HG03432 (cell line): ENCODE measurements around the gene TOMM22.
"Not testable (repeated sequence)": the region's sequence is repeated elsewhere in the genome, so short reads cannot be mapped to it uniquely, and the experiment has no call there.

Experiments
- ATAC-seq: cut with Tn5 transposase; IDR thresholded peaks from one replicate; pipeline ENCODE4 v1.9.1; 2021; ENCODE audit warnings: mild to moderate bottlenecking, moderate library complexity; ENCODE audit not compliant: unreplicated experiment

Gene TOMM22

DNA sequence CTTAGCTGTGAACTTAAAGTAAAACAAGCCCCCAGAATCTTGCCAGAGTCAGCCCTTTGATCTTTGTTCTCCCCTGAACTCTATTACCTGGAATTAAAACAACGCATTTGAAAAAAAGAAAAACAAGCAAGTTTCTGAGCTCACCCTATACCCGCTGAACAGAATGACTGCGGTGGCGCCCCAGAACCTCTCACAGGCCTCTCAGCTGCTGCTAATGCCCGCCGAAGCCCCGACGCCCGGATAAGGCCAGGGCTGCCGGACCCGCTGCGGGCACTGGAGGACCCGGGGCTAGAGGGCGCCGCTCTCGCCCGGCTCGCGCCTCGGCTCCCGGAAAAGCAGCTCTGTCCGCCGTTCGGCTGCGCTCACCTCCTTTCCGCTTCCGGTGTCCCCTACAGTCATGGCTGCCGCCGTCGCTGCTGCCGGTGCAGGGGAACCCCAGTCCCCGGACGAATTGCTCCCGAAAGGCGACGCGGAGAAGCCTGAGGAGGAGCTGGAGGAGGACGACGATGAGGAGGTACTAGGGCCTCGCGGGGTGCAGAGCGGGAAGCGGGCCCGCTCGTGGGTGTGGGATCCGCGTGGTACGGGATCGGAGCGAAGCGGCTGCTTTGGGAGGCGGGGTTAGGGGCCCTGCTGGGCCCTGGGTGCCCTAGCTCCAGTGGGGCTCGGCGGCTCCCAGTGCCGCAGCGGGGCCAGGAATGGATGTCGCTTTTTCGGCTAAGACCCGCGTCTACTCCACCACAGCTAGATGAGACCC, at the start of gene TOMM22:
Gene TOMM22 (plus strand): TSS at position 376 of the 754 bp plus-strand sequence. CDS start 22 bp downstream, at position 398.
- ATAC-seq, result peak; percentile 95

DNA sequence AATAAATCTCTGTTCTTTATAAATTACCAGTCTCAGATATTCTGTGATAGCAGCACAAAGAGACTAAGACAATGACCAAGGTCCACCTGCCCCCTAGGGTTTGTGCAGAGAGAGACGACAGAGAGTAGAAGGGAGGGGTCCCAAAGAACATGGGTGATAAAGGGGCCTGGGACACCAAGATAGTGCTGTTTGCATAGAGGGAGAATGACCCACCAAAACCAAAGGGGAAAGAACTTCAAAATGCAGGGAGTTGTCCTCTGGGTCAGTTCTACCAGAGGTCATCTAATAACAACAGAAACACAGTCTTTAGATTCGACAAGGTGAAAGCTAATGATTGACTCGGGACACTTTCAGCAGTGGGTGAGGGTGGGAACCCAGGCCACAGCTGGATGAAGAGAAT, 49.2 kb upstream of the TOMM22 start:
- no peak for ATAC-seq

GRCh38 chr22:38638216-38638615, 43.5 kb upstream of the TOMM22 start:
- ATAC-seq, result no peak

- no peak for ATAC-seq
Observed at GRCh38 chr22:38638728-38639127, 43.0 kb upstream of the TOMM22 start.

- ATAC-seq, result no peak
Observed at GRCh38 chr22:38641476-38642040, 40.2 kb upstream of the TOMM22 start.

GRCh38 chr22:38644245-38644644, 37.5 kb upstream of the TOMM22 start:
- not testable (repeated sequence) for ATAC-seq

DNA sequence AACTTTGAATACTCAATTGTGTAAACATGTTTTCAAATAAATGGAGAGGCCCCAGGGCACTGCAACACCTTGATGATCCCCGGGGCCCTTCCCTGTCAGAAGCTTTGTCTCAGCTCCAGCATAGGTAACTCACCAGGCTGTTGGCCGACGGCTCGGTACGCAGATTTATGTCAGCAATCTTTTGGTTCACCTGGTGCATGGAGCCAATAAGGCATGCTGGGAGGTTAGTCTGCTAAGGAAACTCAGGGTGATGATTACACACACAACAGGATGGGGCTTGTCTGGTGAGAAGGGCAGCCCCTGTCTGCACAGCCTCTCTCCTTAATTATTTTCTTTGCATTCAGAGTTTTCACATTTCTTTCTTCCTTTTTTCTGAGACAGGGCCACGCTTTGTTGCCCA, 36.3 kb upstream of the TOMM22 start:
- ATAC-seq, result no peak

GRCh38 chr22:38649841-38650522, 31.8 kb upstream of the TOMM22 start:
- ATAC-seq, result no peak

DNA sequence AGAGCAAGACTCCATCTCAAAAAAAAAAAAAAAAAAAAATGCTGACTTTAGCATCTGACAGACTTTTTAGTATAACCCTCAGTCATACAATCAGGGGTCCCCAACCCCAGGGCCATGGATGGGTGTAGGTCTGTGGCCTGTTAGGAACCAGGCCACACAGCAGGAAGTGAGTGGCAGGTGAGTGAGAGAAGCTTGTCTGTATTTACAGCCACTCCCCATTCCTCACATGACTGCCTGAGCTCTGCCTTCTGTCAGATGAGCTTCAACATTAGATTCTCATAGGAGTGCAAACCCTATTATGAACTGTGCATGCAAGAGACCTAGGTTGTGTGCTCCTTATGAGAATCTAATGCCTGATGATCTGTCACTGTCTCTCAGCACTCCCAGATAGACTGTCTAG, 28.9 kb upstream of the TOMM22 start:
- no peak for ATAC-seq

DNA sequence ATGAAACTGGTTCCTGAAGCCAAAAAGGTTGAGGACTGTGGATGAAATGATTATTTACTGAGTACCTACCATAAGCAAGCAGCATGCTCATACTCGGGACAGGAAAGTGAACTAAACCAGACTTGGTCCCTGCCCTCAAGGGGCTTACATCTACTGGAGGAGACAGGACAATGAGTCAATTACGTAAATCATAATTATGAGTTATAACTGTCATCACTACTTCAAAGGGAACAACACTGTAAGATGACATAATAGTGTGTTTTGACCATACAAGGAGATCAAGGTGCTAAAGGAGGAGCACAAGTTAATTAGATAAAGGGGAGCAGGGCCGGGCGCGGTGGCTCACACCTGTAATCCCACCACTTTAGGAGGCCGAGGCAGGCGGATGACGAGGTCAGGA, 28.0 kb upstream of the TOMM22 start:
- no peak for ATAC-seq

DNA sequence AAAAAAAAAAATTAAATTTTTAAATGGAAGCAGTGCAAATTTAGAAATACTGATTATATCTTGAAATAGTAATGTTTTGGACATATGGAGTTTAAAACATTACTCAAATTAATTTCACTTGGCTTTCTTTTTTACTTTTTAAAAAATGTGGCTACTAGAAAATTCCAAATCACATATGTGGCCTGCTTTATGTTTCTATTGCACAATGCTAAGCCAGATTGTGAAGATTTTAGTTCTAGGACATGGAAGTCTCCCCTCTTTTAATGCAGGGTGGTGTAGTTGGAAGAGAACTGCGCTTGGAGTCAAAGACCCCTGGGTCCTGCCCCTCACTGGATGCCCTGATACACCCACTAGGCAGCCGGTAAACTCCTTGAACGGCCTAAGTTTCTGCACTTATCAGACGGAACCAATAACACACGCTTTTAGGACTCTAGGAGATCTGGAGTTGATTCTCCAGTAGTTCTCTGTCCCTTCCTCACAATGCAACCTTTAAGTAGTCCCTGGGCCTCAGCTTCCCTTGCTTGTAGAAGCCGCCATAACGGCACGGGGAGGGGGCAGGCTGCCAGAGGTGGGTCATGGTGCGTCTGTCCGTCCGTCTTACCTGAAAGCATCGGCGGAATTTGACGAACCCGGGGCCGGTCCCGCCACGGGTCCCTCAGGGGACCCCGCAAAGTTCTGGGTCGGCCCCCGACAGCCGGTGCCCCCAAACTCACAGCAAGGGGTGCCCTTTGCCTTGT, 26.1 kb upstream of the TOMM22 start:
- ATAC-seq, result no peak

DNA sequence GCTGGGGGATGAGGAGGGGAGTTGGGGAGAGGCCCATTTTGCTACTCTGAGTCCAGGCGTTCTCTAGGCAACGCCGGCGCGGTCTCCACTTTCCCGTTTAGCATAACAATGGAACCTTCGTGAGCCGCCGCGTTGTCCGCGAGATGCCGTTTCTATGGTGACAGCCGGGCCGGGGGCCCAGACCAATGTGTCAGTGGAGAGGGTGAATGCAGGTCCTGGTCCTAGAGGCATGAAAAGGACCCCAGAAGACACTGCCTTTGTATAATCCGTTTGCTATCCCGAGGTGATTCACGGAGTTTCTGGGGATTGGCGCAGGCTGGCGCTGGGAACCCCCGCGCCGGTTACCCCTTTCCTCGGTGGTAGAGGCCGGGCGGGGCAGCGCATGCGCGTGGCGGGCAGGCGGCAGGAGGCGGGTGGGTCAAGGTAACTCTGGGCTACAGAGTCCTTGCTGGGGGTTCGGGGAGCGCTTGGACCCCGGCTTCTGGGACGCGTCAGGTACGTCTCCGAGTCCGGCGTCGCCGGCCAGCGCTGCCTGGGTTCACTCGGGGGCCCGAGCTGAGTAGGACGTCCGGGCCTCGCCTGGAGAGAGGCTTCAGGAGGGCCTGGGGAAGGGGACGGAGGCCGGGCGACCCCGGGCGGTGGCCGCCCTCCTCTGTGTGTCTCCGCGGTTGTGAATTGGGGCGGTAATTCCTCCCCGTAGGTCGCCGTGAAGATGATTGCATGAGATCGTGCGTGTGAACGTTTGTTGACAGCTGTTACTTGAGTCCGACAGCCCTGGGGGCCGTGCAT, 25.3 kb upstream of the TOMM22 start, which contains the start of the genes CBY1 and FAM227A:
Gene CBY1 (plus strand): TSS at position 383 of the 789 bp plus-strand sequence. CDS start 11,417 bp downstream, outside the sequence.
Gene FAM227A (minus strand): TSS at position 137 of the 789 bp plus-strand sequence. CDS start 6,224 bp downstream, outside the sequence.
- peak; percentile 85 for ATAC-seq

DNA sequence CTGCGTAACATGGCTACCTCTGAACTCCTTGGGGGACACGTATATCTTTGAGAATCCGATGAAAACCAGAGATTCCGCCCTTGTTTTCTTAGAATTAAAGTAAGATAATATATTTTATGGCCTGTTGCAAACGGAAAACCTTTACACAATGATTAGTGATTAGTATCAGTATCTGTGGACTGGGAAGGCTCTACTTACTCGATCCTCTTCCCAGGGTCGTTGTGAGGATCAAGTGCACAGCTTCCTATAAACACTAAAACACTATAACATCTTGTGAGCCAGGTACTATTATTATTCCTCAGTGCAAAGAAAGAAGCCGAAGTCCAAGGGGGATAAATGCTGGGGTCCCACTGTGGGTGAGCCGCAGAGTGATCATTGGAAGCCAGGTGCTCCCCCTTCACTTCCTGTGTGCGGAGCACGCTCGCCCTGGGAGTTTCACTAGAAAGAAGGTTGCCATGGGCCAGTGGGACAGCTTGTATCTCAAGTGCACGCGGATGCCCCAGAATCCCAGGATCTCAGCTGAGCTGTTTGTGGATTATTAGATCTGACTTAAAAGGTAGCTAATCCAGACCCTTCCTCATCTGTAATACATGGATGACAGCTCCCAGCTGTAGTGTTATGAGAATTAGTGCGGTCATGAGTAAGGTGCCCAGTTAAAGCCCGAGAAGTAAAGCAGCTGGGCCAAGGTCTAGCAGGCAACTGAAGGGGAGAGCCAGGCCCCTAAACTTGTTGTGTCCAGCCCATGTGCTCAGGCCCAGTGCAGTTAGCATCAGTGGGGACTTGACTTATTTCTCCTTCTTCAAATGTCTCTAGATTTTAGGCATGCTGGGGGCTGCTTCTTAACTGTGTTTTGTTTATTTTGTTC, 24.5 kb upstream of the TOMM22 start:
- ATAC-seq, result peak; percentile 41

DNA sequence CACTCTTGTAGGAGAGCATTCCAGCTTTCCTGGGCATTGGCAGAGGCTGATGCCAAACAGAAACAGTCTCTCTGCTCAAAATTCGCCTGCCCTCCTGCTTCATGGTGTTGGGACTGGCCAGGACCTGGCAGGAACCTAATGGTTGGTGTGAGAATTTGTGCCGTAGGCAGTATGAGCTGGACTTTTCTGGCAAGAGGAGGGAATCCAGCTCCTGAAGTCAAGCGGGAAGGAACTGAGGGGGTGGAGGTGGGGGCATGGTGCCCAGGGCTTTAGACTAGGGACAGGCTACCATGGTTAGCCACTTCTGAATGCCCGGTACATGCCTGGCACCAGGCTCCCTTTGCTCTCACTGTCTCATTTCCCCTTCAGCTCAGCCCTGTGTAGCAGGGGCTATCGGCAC, 6.9 kb upstream of the TOMM22 start:
- ATAC-seq, result no peak

GRCh38 chr22:38675833-38676232, 5.9 kb upstream of the TOMM22 start:
- no peak for ATAC-seq

DNA sequence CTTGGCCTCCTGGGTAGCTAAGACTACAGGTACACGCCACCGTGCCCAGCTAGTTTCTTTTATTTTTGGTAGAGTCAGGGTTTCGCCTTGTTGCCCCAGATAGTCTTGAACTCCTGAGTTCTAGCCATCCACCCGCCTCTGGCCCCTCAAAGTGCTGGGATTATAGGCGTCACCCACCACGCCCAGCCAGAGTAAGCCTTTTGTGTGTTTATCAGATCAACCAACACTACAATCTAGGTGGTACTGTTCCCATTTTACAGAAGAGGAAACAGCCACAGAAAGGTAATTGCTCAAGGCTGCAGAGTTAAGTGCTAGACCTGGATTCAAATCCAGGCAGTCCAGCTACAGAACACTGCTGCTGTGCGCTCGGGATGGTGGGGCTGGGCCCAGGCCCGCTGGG, 3.1 kb downstream of the TOMM22 start:
- no peak for ATAC-seq

GRCh38 chr22:38685761-38686160, 4.0 kb downstream of the TOMM22 start:
- ATAC-seq, result no peak

GRCh38 chr22:38689651-38690050, 7.9 kb downstream of the TOMM22 start:
- ATAC-seq, result no peak

DNA sequence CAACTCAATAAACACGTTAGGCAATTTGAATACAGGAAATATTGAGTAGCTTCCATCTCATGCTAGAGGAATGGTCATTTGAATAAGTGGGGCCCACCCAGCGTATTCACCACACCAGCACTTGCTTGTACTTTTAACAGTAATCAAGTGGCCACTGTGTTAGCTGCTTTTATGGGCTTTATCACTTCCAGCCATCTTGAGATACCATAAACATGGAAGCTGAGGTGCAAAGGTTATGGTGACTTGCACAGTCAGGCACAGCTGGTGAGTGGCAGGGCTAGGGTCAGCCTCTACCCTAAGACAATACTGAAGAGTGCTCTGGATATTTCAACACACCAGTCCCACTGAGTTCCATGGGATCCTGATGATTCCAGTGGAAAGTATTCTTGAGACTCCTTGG, 12.3 kb downstream of the TOMM22 start:
- ATAC-seq, result no peak
